ENCODE data around the gene CERS6.
"Not testable (repeated sequence)": the region's sequence is repeated elsewhere in the genome, so short reads cannot be mapped to it uniquely, and the experiment has no call there.

CERS6 gene

GRCh38 chr2:168787098-168787781, 331.2 kb downstream of the CERS6 start:
- DNase-seq, result no peak

DNA sequence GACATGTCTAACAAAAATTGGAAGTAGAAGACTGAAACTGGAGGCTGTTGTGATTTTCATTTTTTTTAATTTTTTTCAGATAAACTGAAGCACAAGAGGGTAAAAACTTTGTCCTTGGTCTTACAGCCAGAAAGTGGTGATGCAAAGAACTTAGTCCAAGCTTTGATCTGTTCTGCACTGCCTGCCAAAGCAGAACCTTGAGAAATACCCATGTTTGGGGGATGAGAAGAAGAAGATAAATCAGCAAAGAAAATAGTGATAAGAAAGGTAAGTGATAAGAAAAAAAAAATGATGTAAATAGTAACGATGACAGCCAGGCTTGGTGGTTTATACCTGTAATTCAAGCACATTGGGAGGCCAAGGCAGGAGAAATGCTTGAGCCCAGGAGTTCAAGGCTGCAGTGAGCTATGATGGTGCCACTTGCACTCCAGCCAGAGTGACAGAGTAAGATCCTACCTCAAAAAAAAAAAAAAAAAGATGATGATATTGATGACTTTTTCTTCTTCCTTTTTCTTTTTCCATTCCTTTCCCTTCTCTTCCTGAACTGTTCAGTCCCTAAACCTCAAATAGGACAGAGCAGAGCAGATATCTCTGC, 331.8 kb downstream of the CERS6 start:
- no peak for DNase-seq

DNA sequence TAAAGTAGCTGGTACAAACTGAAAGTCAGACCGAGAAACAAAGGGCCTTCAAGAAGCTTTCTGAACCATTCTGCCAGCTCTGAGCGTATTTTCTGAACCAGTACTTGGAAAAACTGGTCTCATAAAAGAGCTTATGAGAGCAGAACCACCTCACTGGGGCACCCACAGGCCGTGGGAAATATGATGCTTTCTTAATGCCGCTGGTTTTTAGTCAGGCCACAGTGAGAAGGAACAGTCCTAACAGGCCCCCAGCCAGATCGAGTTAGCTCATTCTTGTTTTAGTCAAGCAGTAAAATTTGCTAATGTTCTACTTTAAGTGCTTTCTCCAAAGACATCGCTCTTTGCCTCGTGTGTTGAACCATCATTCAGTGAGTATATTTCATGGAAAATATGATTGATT, 333.7 kb downstream of the CERS6 start:
- no peak for DNase-seq

- no peak for DNase-seq
These were observed 334.3 kb downstream of the CERS6 start for GRCh38 chr2:168790226-168790902.

DNA sequence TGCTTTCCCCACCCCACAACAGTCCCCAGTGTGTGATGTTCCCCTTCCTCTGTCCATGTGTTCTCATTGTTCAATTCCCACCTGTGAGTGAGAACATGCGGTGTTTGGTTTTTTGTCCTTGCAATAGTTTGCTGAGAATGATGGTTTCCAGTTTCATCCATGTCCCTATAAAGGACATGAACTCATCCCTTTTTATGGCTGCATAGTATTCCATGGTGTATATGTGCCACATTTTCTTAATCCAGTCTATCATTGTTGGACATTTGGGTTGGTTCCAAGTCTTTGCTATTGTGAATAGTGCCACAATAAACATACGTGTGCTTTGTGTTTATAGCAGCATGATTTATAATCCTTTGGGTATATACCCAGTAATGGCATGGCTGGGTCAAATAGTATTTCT, 335.1 kb downstream of the CERS6 start:
- DNase-seq, result not testable (repeated sequence)

- DNase-seq, result no peak
These were observed 337.5 kb downstream of the CERS6 start for GRCh38 chr2:168793596-168793995.

DNA sequence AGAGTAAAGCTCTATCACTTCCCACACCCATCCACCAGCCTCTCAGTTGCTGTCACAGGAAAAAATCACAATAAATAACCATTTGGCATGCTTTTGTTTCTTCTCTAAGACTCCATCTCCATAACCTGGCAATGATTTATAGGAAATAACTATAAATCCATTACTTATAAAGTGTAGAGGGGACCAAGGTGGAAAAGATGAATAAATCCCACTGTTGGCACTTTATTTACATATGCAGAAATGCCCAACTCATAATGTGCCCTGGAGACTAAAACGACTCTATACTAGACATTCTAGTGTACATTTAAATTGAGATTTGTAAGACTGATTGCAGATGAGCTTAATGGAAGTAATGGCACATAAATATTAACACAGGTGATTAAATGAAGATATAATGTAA, 338.9 kb downstream of the CERS6 start:
- DNase-seq, result no peak

DNA sequence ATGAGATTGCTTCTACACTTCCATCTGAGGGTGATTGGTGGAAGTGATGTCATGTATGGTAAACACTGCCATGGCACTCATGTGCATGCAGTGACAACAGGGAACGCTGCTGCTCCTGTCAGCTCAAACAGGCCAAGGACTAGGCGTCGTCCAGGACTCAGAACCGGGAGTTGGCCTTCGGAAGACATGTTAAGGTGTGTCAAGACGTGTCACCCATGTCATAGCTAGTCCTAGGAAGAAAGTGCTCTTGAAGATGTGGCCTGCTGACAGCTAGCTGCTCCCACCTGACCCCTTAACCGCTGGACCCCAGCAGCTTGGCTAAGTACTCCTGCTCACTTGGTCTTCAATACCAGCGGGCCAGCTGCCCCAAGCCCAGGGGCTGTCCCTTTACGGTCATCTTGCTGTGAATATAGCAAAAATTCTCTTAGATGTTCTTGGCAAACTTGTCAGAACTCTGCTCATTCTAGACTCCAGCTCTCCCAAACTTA, 340.1 kb downstream of the CERS6 start:
- DNase-seq, result no peak

DNA sequence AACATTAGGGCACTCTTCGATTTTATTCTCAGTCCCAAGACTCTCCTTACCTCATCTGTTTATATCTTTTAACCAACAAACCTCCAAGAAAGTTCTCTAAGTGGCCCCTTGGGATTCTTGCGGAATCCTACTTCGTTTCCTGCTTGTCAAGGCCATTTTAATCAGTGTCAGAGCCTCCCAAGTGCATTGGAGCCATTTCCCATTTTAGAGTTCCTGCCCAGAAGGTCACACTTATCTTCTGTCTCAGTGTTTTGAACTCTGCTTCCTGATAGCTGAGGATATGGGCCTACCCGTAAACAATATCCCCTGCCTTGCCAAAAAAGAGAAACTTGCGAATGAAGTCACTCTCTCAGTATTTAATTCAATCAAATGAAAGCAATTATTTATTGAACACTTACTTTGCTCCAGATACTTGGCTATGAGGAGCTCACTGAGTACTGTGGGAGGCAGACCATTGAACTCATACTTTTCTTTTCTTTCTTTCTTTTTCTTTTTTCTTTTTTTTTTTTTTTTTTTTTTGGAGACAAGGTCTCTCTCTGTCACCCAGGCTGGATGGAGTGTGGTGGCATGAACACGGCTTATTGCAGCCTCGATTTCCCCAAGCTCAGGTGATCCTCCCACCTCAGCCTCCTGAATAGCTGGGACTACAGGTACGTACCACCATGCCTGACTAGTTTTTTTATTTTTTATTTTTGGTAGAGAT, 340.7 kb downstream of the CERS6 start:
- DNase-seq, result peak; percentile 29

DNA sequence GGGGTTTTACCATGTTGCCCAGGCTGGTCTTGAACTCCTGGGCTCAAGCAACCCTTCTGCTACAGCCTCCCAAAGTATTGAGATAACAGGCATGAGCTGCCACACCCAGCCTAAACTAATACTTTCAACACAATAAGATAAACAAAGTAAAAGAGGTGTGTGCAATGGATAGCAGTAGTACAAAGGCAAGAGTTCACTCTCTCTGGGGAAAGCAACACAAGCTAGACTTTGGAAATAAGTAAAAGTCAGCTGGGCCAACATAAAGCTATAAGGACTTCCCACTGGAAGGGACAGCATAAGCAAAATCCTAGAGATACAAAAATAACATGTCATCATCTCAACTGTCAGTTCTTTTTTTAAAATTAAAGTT, 341.2 kb downstream of the CERS6 start:
- no peak for DNase-seq

- DNase-seq, result peak; percentile 22
These were observed 342.2 kb downstream of the CERS6 start for GRCh38 chr2:168798076-168798887.

DNA sequence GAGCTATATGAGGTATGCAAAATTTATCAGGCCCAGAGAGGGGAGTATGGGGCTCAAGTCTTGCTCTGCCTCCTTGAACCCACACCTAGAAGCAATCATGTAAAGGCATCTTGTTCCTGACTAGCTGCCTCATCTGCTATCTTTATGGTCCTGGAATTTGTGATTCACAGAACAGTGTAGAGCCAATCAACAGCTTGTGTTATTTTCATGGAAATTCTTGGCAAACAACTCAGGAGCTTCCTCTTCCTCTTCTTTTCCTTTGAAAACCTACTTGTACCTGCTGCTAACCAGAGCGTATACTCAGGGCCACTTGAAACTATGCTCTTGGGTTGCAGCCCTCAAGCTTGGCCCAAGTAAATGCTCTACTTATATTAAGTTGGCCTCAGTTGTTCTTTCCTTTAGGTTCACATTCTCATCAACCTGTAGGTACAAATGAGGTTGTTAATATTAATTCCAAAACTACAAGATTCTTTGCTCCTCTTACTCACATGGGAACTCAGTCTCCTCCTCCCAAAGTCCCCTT, 342.9 kb downstream of the CERS6 start:
- DNase-seq, result no peak

DNA sequence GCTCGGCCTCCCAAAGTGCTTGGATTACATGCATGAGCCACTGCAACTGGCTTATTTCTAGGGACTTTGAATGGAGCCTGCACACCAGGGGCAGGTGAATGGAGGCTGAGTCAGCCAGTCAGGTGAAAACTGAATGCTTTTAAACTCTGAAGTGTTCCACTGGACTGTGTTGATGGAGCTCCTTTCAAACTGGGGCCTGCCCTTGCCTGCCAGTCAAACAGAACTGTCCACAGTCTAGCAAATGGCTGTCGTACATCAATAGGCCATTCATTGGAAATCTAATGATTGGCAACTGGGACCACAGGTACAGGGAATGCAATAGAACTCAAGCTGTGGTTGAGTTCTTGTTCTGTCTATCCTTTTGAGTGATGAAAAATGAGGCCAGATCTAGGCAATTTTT, 345.4 kb downstream of the CERS6 start:
- no peak for DNase-seq

- DNase-seq, result peak; percentile 61
These were observed 346.1 kb downstream of the CERS6 start, which contains the start of gene NOSTRIN for GRCh38 chr2:168801961-168802858. NOSTRIN (plus strand) TSS chr2:168802637; CDS start chr2:168802647, 10 bp downstream.

DNA sequence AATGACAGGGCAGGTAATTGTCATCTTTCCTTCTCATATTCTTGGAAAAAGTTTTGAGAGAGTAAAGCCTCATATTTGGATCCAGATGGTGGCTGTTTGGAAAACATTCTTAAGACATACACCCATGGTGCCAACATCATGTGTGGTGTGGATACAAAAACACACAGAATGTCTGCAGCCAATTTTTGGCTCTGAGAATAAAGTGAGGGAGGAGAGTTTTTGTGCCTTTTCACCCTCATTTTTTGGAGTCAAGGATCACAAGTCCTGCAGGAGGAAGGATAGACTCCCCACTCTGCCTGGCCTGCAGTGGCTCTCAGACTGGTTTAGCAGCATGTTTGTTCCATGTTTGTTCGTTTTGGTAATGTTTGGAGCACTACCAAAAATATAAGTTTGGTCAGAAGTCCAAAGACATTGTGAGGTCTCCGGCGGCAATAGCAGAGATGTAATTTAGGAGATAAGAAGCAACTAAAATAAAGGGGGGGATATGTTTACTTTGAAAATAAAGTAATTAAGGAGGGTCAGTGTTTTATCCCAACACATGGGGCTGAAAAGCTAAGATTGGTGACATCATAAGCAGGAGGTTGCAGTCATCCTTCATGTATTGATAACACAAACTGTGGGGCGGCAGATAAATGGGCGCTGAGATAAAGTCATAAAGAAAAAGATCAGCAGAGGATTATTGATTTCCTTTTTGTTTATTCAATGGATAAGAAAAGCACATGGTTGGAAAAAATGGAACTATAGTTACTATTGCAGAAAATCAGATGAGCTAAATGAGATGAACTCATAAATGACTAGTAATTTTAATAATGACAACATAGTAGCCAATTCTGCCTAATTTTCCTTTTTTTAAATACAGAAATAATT, 347.0 kb downstream of the CERS6 start:
- no peak for DNase-seq

DNA sequence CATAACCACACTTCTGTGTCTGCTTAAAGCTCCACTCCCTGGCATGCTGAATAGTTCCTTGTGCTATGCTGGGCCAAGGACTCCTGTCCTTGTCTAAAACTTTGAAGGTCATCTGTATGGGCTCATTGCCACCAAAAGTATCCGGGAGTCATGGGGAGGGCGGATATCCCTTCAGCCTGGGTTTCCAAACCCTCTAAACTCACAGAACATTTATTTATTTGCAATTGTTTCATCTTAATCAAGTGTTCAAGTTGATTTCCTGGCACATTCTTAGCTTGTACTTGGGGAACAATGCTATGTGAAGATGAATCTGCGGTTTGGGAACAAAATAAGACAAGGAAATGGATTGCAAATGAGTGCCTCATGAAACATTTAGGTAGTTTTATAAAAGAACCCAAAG, 348.1 kb downstream of the CERS6 start:
- no peak for DNase-seq

DNA sequence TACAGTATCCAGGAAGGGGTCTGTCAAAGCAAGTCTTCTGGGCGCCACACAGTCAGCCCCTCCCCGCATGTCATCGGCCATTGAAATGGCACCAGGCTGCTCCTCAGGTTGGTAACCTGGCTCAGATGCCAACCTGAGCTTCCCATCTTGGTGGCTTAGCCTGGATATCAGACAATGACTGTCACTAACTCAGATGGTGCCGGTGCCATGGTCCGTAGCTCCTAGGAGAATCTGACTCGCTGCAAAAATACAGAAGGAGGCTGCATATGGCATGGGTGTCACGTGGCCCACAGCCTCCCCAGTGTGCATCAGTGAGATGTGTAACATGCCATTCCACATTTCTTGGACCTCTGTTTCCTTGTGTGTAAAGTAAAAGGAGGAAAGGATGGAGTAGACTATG, 349.5 kb downstream of the CERS6 start:
- no peak for DNase-seq

DNA sequence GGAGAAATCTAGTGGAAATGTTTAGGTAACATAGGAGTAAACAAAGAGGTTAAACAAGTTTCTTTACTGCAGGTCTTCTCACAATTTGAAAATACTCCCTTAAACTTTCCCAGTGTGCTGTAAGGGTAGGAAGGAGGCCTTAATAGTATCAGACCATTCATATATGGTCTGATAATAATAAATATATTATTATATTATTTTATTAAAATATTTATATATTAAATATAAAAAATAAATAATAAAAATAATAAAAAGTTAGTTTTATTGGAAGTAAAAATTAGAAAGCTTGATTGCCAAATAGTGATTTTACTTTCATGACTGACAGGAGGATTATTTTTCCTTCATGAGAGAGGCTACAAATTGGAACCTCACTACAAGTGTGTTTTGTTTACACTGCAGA, 353.5 kb downstream of the CERS6 start:
- no peak for DNase-seq

DNA sequence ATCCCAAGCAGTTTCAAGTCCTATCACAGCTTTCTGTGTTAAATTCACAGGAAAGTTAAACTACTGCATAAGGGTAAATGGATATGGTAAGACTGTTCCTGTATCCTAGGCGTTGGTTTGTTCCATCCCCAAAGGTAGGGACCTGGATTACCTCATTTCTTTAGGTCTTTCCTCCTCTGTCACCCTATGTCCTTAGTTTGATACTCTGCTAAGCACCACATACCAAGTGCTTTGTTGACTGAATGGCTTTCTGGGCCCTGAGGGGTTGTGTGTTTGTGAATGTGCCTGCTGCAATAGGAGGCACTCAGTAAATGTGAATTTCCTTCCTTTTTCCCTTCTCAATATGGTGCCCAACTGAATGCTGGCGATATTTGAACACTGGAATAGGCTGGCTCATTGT, 354.2 kb downstream of the CERS6 start:
- DNase-seq, result no peak

GRCh38 chr2:168811696-168812095, 355.6 kb downstream of the CERS6 start:
- DNase-seq, result no peak
